ENCODE data around the gene TSPAN15.

TSPAN15 gene

DNA sequence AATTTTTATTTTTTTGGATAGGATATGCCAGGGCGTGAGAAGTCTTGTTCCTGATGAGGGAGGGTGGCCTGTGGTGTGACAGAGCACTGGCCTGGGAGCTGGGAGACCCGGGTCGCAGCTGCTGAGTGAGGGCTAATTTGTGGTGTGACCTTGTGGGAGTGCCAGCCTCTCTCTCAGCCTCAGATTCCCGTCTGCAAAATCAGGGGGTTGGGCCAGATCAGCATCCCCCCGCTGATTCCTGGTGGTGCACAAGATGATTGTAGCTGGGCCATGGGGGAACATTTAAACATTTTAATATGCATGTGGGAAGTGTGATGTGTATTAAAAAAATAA lies 14.9 kb downstream of the TSPAN15 start:
- no peak for DNase-seq (ENCODE audit: low read depth)

DNA sequence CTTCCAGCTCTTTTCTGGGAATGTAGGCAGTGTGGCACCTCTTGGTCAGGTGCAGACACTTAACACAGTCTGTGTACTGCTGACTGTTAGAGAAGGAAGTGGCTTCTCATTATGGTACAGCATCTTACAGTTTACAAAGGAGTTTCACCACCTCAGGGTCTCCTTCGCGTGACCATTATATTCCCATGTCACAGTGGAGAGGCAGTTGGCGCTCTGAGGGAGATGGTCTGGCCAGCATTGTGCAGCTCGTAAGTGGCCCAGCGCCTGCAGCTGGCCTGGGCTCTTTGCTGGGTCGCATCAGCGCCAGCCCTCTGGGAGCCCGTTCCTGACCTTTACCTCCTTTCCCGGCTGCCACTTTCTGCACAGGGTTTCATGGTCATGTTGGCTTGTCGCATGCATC lies 15.4 kb downstream of the TSPAN15 start:
- no peak for DNase-seq (ENCODE audit: low read depth)

DNA sequence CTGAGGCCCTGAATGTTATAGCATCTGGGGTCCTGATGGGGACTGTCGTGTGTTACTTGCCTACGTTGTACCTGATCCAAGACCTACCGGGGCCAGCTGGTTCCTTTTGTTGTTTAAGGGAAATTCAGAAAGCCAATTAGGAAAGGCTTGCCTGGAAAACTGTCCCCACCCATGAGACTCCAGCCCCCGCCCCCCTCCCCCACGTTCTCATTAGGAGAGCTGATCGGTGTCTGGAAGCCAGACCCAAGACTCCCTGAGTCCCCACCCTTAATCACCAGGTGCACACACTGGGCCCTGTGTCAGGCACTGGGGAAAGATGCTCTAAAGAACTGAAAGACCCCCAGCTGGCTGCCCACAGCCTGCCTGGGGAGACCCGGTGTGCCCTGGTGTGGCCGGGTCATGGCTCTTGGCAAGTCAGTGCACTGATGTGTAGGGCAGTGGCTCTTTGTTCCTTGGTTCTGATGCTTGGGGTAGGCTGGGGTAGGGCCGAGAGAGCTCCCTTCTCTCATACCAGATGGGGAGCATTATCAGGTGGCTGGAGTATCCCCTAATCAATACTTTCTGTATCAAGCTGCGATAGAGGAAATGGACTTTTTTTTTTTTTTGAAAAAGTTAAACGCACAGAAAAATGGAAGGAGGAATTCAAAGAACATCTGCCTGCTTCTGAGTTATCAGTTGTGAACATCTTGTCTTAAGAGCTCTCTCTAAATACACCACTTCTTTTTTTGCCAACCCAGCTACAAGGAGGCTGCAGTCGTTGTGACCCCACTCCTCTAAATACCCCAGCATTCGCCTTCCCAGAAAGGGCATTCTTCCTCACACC lies 16.9 kb downstream of the TSPAN15 start:
- no peak for DNase-seq (ENCODE audit: low read depth)

DNA sequence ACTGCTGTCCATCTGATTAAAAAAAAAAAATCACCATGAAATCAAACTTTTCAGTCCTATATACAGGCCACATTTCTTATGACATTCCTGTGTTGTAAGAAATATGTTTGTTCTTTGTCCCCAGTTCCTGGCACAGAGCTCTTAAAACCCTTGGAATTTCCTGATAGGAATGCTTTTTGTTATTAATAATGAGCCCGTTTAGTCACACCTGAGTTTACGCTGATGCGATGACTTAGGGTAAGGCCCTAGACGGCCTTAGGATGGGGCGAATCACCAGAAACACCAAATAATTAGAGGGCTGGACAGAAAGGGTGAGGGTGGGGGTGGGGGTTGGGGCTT lies 17.5 kb downstream of the TSPAN15 start:
- DNase-seq (ENCODE audit: low read depth) = no peak

DNA sequence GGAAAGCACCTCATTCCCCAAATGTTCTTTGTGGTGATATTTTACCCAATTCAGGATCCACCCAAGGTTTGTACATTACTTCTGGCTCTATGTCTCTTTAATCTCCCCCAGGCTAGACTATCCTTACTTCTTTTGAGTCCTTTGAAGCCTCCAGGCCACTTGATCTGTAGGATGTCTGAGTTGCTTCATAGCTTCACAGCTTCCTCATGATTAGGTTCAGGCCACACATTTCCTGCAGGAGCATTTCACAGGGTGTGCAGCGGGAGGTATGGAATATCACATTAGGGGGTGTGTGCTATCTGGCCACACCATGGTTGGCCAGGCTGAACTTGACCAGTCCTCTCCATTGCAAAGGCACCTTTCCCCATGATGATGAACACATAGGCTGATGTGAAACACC lies 18.7 kb downstream of the TSPAN15 start:
- no peak for DNase-seq (ENCODE audit: low read depth)

- DNase-seq (ENCODE audit: low read depth) = no peak
Measured at GRCh38 chr10:69470463-69471384, 19.5 kb downstream of the TSPAN15 start.

- no peak for DNase-seq (ENCODE audit: low read depth)
Measured at GRCh38 chr10:69472142-69472541, 20.9 kb downstream of the TSPAN15 start.

DNA sequence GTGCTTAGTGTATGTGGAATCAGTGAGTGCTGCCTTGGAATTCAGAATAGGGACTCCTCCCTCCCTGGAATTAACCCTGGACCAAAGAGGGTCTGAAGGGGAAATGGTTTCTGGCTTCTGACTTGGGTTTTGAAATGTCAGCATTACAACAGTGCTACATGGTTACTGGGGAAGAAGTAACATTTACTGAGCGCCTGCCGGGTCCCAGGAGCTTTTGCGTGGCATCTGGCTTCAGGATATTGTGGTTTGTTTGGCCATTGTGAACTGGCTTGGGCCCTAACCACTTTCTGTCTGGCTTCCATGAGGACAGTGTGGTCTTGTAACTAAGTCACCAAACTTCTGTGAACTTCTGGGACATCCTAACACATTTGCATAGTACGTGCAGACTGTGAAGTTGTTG lies 21.3 kb downstream of the TSPAN15 start:
- DNase-seq (ENCODE audit: low read depth) = no peak

DNA sequence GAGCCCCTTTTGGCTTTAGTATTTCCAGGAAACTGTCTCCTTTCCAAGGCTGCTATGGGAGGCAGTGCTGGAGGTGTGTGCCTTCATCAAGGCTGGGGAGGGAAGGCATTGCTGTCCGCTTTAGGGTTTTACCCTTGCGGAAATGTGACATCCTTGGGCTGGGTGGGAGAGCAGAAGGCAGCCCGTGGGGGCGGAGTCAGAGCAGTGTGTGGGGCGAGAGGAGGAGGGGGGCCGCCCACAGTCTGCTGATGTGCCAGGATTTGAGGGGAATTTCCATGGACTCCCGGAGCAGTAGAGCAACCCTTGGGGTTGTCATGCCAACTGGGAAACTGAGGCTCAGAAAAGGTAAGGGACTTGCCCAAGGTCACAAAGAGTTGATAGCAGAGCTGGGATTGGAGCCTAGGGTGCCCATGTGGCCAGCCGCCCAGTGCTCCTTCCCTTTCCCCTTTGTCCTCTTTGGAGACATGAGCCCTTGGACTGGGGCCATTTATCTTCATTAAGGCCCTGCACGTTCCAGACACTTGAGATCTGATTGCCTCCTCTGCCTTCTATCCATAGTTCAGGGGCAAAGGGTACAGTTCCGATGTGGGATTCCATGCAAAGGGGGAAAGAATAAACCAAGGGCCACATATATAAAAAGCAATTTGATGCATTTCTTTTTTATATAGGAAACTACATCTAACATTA lies 22.2 kb downstream of the TSPAN15 start:
- no peak for DNase-seq (ENCODE audit: low read depth)

DNA sequence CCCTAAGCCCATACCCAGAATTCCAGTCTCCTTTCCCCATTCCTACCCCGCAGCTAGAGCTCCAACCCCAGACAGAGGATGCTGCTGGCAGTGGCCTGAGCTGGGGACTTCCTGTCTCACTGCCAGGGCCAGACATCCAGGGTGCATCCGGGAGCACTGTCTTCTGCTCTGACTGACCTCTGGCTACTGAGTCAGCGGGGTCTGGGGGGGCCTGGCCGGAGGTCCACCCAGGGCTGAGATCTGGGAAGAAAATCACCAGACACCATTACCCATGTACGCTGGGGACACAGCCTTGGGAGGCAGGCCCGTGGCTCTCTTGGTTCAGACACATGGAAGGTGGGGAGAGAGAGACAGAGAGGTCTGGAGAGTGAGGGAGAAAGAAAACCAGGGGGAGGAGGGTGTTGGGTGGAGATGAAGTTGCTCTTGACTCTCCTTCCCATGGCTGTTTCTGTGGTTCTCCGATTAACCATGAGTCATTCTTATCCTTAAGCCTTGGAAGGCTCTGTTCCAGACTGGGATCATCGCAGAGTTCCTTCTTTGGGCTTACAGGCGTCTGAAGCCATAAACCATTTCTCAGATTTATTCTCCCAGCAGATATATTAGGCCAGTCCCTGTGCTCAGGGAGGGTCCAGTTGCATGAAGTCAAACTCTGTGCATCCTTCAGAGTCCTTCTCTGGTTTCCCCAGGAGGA lies 23.6 kb downstream of the TSPAN15 start:
- no peak for DNase-seq (ENCODE audit: low read depth)

- DNase-seq (ENCODE audit: low read depth) = no peak
Measured at GRCh38 chr10:69475433-69475830, 24.2 kb downstream of the TSPAN15 start.

DNA sequence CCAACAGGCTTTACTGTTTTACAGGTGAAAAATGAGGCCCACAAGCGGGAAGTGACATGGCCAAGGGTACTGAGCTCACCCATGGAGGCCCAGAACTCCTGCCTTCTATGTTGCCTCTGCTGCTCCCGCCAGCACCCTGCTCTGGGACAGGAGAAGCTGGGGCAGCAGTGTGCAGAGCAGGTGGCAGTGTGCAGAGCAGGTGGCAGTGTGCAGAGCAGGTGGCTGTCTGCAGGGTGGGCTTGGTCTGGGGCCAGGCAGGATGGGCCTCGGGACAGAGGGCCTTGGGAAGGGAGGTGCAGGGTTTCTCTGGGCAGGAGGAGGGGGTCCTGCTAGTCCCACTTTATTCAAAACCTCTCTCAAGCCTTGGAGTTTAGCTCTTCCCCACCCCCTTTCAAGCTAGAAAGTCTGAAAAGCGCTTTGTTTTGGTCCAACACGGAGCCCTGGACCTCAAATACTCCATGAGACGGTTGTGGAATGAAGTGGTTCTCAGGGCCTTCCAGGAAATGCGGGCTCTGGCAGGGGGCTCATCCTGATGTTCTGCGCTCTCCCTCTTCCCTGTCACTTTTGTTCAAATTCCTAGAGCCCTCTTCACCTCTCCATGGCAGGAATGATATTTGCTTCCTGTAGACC lies 26.8 kb downstream of the TSPAN15 start:
- no peak for DNase-seq (ENCODE audit: low read depth)

GRCh38 chr10:69479240-69480067 lies 28.2 kb downstream of the TSPAN15 start:
- no peak for DNase-seq (ENCODE audit: low read depth)

DNA sequence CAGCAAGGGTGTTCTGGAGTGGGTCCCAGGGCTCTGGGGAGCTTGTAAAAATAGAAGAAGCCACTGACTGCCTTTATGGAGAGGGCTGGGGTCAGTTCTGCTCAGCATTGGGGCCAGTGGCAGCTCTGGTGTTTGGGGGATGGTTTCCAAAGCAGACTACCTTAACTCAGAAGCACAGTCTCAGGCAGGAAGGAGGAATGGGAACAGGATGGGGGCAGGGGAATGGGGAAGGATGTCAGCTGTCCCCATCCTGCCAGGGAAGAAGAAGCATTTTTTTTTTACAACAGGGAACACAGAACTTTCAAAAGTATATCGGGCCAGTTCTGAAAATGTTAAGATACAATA lies 28.8 kb downstream of the TSPAN15 start:
- no peak for DNase-seq (ENCODE audit: low read depth)

DNA sequence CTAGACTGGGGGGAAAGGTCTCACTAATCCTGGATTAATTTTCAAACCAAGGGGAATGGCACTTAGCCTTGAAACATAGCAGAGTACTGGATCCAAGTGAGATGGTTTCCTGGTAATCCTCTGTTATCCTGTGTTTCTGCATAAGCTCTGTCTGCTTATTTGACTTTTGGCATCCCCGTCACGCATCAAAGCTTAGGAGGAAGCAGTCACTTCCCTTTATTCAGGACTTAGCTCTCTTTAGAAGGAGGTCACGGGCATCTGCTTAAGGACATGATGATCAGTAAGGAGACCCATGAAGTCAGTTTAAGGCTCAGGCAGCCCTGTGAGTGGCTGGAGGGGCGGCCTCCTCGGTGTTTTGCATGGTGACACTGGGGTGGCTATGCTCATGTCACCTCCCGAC lies 30.0 kb downstream of the TSPAN15 start:
- no peak for DNase-seq (ENCODE audit: low read depth)

DNA sequence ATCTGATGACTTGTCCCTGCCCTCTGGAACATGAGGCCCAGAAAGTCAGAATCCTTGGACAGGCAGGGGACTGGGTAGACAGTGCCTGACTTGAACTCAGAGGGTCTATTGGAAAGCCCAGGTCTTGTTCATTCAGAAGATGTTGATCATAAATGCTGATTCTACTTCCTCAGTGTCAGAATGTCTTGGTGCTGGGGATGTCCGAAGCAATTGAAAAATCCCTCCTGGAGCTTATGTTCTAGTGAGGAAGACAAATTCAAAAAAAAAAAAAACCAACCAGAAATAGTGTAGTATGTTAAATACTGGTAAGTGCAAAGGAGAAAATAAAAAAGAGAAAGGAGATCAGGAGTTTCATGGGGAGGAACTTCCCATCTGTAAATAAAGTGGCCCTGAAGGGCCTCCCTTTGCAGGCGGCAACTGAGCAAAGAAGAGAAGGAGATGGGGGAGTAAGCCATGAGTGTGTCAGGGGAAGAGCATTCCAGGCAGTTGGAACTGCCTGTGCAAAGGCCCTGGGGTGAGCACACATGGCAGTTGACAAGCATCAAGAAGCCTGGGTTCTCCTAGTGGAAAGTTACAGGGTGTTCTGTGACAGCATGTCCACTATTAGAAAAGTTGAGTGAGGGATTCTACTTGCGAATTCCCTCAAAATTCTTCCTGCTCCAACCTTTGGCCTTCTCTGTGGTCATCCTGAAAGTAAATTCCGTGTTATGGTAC lies 30.7 kb downstream of the TSPAN15 start:
- DNase-seq (ENCODE audit: low read depth) = no peak

- no peak for DNase-seq (ENCODE audit: low read depth)
Measured at GRCh38 chr10:69483963-69484362, 32.7 kb downstream of the TSPAN15 start.

- no peak for DNase-seq (ENCODE audit: low read depth)
Measured at GRCh38 chr10:69484736-69485135, 33.5 kb downstream of the TSPAN15 start.

DNA sequence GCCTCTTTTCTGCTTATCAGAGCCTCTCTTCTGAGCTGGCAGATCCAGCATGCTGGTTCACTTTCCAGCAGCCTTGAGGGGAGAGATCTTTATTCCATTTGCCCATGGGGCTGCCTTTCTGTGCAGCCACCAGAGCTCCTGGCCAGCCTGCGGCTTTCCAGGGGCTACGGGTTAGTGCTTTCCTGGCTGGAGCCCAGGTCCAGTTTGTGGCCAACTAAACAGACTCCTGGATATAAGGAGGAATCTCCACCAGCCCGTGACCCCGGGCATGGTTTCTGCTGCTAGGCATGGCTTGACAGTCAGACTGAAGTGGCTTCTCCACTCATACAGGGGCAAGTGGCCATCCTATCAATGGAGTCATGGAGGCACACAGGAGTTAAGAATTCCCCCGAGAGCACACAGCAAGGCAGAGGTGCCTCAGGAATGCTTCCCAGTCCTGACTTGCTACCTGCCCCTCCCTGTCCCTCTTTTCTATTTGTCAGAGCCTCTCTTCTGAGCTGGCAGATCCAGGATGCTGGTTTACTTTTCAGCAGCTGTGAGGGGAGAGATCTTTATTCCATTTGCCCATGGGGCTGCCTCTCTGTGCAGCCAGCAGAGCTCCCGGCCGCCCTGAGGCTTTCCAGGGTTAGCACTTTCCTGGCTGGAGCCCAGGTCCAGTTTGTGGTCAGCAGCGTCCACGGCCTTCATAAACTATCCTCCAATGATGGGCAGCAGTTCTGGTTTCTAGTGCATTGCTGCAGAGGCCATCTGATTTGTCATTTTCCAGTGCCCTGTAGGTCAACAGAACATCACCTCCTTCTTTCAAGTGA lies 35.9 kb downstream of the TSPAN15 start:
- DNase-seq (ENCODE audit: low read depth) = no peak
